ENCODE measurements around the gene RNF126. TPM values are rescaled to one million over a fixed set of nuclear protein-coding genes. Genes with fewer than 3 reads are reported as not detected.

Gene RNF126
- total and polyA plus RNA-seq, 2 experiments from 2014 or later = 42.7 to 89.6 TPM

DNA sequence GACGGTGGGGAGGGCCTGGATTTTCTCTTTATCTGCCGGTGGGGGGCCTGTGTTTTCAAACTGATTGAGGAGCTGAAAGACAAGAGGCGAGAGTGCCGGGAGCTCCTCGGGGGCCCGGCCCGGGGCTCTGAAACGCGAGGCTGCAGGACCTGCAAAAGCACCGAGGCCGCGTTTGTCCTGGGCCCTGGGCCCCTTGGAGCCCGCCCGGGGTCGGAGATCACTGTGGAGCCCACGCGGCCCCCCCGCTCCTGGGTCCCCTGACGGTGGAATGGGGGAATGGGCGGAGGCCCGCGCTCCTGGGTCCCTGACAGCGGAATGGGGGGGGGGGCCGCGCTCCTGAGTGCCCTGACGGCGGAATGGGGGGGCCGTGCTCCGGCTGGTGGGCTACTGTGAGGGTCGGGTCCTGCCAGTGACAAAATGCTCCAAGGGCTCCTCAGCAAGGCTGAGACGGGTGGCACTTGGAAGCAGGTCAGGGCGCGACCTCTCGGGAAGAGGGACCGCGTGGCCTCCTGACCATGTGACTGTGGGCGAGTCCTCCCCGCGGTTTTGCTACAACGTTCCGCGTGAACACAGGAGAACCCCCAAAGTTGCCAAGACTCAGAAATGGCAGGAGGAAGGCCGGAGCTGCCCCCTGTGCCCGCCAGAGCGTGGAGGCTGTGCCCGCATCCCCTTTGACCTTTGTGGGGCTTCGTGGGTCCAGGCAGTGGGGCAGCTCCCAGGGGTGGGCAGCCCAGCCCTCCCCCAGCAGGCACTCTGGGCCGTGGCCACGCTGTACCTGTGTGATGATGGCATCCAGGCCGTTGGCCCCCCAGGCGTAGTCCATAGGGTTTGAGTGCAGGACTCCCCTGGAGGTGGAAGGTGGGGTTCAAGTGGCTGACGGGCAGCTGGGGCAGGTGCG lies 13.9 kb downstream of the RNF126 start:
- no peak overlapping the region for H3K4me3 ChIP-seq
- peaks cover 33% of the 10 kb centered on the region for H3K79me2 ChIP-seq
- H2AFZ ChIP-seq = no peak overlapping the region
- no peaks in the 10 kb centered on the region for H3K9me2 ChIP-seq (replicated peaks; ENCODE audit: insufficient read depth)
- H3K27ac ChIP-seq = no peak overlapping the region
- H3K27me3 ChIP-seq = no peaks in the 10 kb centered on the region
- DNase-seq (ENCODE audit: low spot score) = no peak
- no peak overlapping the region for H3K4me2 ChIP-seq
- no peaks in the 10 kb centered on the region for H3K9me3 ChIP-seq (ENCODE audit: low read depth)
- no peaks in the 10 kb centered on the region for H3K4me1 ChIP-seq (ENCODE audit: insufficient read depth)
- H3K36me3 ChIP-seq (replicated peaks; ENCODE audit: insufficient read depth, low read depth) = no peaks in the 10 kb centered on the region
- H4K20me1 ChIP-seq (ENCODE audit: insufficient read depth, poor library complexity, severe bottlenecking) = peaks cover 24% of the 10 kb centered on the region
- 96% methylated on average over 44 of the region's 53 CpGs for WGBS (ENCODE audit: low lambda C conversion rate, missing lambda C conversion rate)
- TF ChIP-seq EZH2 (IDR thresholded peaks at IDR 0.05; ENCODE audit: borderline replicate concordance) = no peak
- TF ChIP-seq CTCF (IDR thresholded peaks at IDR 0.05; ENCODE audit: poor library complexity) = no peak
- TF ChIP-seq EZH2phosphoT487 (IDR thresholded peaks at IDR 0.05; ENCODE audit: low read depth, severe bottlenecking, unreplicated experiment) = no peak

- no peaks in the 10 kb centered on the region for H3K4me1 ChIP-seq (ENCODE audit: insufficient read depth)
- no peaks in the 10 kb centered on the region for H3K27me3 ChIP-seq
- H3K9me3 ChIP-seq (ENCODE audit: low read depth) = no peaks in the 10 kb centered on the region
- no peak overlapping the region for H2AFZ ChIP-seq
- TF ChIP-seq CTCF (IDR thresholded peaks at IDR 0.05; ENCODE audit: poor library complexity) (no peak), EZH2 (IDR thresholded peaks at IDR 0.05; ENCODE audit: borderline replicate concordance) (no peak), EZH2phosphoT487 (IDR thresholded peaks at IDR 0.05; ENCODE audit: low read depth, severe bottlenecking, unreplicated experiment) (no peak)
- H3K4me2 ChIP-seq = no peak overlapping the region
- peaks cover 16% of the 10 kb centered on the region for H4K20me1 ChIP-seq (ENCODE audit: insufficient read depth, poor library complexity, severe bottlenecking)
- WGBS (ENCODE audit: low lambda C conversion rate, missing lambda C conversion rate) = 97% methylated on average over 25 of the region's 29 CpGs
- no peaks in the 10 kb centered on the region for H3K9me2 ChIP-seq (replicated peaks; ENCODE audit: insufficient read depth)
- no peak overlapping the region for H3K4me3 ChIP-seq
- no peaks in the 10 kb centered on the region for H3K36me3 ChIP-seq (replicated peaks; ENCODE audit: insufficient read depth, low read depth)
- H3K79me2 ChIP-seq = peaks cover 25% of the 10 kb centered on the region
- no peak for DNase-seq (ENCODE audit: low spot score)
- no peak overlapping the region for H3K27ac ChIP-seq
Measured at GRCh38 chr19:648305-648704, 14.7 kb downstream of the RNF126 start.

GRCh38 chr19:647566-648284 lies 15.3 kb downstream of the RNF126 start:
- Histone ChIP-seq H3K4me2 (no peak overlapping the region), H4K20me1 (ENCODE audit: insufficient read depth, poor library complexity, severe bottlenecking) (peaks cover 10% of the 10 kb centered on the region), H3K9me3 (ENCODE audit: low read depth) (no peaks in the 10 kb centered on the region), H3K4me3 (no peak overlapping the region), H3K79me2 (peaks cover 19% of the 10 kb centered on the region), H2AFZ (no peak overlapping the region), H3K27ac (no peak overlapping the region), H3K4me1 (ENCODE audit: insufficient read depth) (no peaks in the 10 kb centered on the region), H3K27me3 (no peaks in the 10 kb centered on the region), H3K9me2 (replicated peaks; ENCODE audit: insufficient read depth) (no peaks in the 10 kb centered on the region), H3K36me3 (replicated peaks; ENCODE audit: insufficient read depth, low read depth) (no peaks in the 10 kb centered on the region)
- 96% methylated on average over 52 of the region's 52 CpGs for WGBS (ENCODE audit: low lambda C conversion rate, missing lambda C conversion rate)
- no peak for DNase-seq (ENCODE audit: low spot score)
- TF ChIP-seq CTCF (IDR thresholded peaks at IDR 0.05; ENCODE audit: poor library complexity) (no peak), EZH2phosphoT487 (IDR thresholded peaks at IDR 0.05; ENCODE audit: low read depth, severe bottlenecking, unreplicated experiment) (no peak), EZH2 (IDR thresholded peaks at IDR 0.05; ENCODE audit: borderline replicate concordance) (no peak)

All from hepatocyte (in vitro differentiated cells).